IPS DF 6.9 (cell line): ENCODE data around the gene LRRC7.

ENCODE experiments used
- DNase-seq: peaks from one replicate; pipeline ENCODE4 v3.0.0-alpha.2; 2013; ENCODE audit warnings: low read depth, low spot score
- H3K27ac ChIP-seq: one replicate; pipeline ENCODE4 v1.5.1; 2013; ENCODE audit warnings: low read length, control low read depth
- H3K27me3 ChIP-seq: 2 replicates; pipeline ENCODE4 v1.6.1; 2013; ENCODE audit warnings: mild to moderate bottlenecking, low read length; ENCODE audit not compliant: control insufficient read depth, insufficient read depth
- H3K36me3 ChIP-seq: 2 replicates; pipeline ENCODE4 v1.6.1; 2013; ENCODE audit warnings: low read length; ENCODE audit not compliant: control insufficient read depth, insufficient read depth
- H3K4me1 ChIP-seq: 2 replicates; pipeline ENCODE4 v1.6.1; 2013; ENCODE audit warnings: low read length; ENCODE audit not compliant: control insufficient read depth, insufficient read depth
- H3K4me3 ChIP-seq: 2 replicates; pipeline ENCODE4 v1.5.1; 2013; ENCODE audit warnings: mild to moderate bottlenecking, low read length
- H3K9me3 ChIP-seq: 2 replicates; pipeline ENCODE4 v1.6.1; 2013; ENCODE audit warnings: low read length, inconsistent platforms; ENCODE audit not compliant: control insufficient read depth, insufficient read depth
- WGBS: extraction: QIAGEN DNeasy Blood & Tissue Kit; methylation state at CpG from one replicate; pipeline ENCODE4 v1.1.7; 2013; ENCODE audit warnings: mixed read lengths, missing lambda C conversion rate; ENCODE audit not compliant: insufficient read length, insufficient coverage; 5-methylcytosine and 5-hydroxymethylcytosine counted together

Gene LRRC7

DNA sequence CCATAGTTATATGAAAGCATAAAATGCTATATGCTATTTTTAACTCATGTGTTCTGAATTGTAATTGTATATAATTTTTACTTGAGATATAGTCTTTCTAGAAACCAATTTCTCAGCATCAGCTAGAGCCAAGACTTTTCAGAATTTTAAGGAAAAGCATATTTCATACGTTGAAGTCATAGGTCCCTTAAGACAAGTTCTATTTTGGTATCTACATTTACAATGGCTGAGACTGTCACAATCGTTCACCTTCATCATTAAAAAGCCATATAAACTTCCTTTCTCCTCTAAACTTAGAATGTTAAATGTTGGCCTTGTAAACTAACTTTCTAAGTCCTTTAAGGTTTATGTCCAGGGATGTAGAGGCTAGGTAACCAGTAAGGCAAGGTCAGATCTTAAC lies 533.5 kb downstream of the LRRC7 start:
- Histone ChIP-seq H3K9me3 (no peaks in the 10 kb centered on the region), H3K27me3 (no peaks in the 10 kb centered on the region), H3K36me3 (no peaks in the 10 kb centered on the region), H3K27ac (no peak overlapping the region), H3K4me1 (no peaks in the 10 kb centered on the region), H3K4me3 (no peak overlapping the region)
- no peak for DNase-seq
- WGBS, result no CpG with 5 or more reads among the region's 2 CpGs

DNA sequence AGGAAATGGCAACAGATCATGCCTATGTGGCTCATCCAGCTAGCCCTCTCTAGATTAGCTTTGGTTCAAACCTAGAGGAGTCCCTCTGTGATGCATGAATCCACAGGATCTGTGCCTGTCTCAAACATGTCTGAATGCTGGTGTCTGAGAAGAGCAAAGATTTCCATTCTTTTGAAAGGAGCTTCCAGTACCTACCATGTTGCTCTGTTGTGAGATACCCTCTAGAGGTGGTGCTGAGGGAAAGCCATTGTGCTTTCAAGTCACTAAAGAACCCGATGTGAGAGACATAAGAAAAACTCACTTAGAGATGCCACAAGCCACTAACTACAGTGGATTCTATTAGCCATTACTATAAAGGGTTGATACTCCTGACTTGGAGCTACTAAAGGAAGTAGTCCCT lies 534.1 kb downstream of the LRRC7 start:
- Histone ChIP-seq H3K36me3 (no peaks in the 10 kb centered on the region), H3K4me3 (no peak overlapping the region), H3K27me3 (no peaks in the 10 kb centered on the region), H3K4me1 (no peaks in the 10 kb centered on the region), H3K27ac (no peak overlapping the region), H3K9me3 (no peaks in the 10 kb centered on the region)
- no CpG with 5 or more reads among the region's 1 CpG for WGBS
- no peak for DNase-seq

DNA sequence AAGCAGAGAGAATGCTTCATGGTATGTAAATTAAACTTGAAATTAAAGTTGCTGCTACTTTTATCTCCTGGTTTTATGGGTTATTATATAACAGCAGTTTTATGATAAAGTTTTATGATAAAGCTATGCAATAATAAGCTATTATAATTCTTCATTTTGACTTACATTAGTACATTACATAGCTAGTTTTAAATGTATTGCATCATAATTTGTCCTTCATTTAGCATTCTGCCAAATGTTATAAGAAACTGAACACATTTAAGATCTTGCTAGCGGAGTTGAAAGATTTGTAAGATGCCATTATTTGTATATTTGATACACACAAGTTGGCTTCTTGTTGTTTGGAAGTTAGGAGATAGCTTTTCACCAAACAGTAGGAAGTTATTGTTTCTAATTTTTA lies 536.0 kb downstream of the LRRC7 start:
- no peaks in the 10 kb centered on the region for H3K36me3 ChIP-seq
- no peaks in the 10 kb centered on the region for H3K9me3 ChIP-seq
- no peak for DNase-seq
- H3K4me3 ChIP-seq, result no peak overlapping the region
- H3K27ac ChIP-seq, result no peak overlapping the region
- no peaks in the 10 kb centered on the region for H3K4me1 ChIP-seq
- no peaks in the 10 kb centered on the region for H3K27me3 ChIP-seq
- no CpG with 5 or more reads among the region's 1 CpG for WGBS

DNA sequence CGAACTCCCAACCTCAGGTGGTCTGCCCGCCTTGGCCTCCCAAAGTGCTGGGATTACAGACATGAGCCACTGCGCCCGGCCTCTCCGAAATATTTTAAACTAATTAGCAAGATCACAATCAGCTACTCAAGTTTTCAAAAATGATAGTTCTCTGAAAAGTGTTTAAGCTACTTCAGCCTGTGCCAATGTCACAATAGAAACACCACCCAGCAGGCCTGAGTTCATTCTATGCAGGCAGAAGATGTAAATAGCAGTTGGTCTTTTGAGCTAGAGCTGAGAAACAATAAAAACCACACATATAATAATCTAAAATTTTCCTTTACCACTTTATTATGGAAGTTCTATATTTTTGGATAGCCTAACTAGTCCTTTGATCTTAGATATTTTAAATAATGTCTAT lies 541.5 kb downstream of the LRRC7 start:
- no peak overlapping the region for H3K27ac ChIP-seq
- no CpG with 5 or more reads among the region's 5 CpGs for WGBS
- DNase-seq, result no peak

DNA sequence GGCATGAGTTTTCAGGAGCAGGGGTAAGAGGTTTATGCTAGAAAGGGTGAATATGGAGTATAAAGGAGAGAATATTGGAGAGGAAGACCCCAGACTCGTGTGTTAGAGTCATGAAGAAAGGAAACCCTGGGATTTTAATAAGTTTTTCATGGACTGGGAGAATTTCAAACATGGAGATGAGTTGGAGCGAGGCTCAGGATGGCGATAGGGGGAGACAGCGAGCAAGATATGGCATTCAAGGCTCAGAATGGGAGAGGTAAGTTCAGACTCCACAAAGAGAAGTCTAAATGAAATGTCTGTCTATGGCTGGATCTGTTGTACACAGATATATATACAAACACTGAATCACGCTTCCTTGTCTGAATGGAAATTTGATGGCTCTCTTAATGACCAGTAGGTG lies 545.1 kb downstream of the LRRC7 start:
- no peaks in the 10 kb centered on the region for H3K36me3 ChIP-seq
- DNase-seq, result no peak
- no peaks in the 10 kb centered on the region for H3K27me3 ChIP-seq
- H3K4me3 ChIP-seq, result no peak overlapping the region
- H3K27ac ChIP-seq, result no peak overlapping the region
- no CpG with 5 or more reads among the region's 5 CpGs for WGBS
- no peaks in the 10 kb centered on the region for H3K9me3 ChIP-seq
- H3K4me1 ChIP-seq, result no peaks in the 10 kb centered on the region

More for the DNA sequence above, 541.5 kb downstream of the LRRC7 start:
- Histone ChIP-seq H3K27me3 (no peaks in the 10 kb centered on the region), H3K4me3 (no peak overlapping the region), H3K4me1 (no peaks in the 10 kb centered on the region), H3K36me3 (no peaks in the 10 kb centered on the region), H3K9me3 (no peaks in the 10 kb centered on the region)

DNA sequence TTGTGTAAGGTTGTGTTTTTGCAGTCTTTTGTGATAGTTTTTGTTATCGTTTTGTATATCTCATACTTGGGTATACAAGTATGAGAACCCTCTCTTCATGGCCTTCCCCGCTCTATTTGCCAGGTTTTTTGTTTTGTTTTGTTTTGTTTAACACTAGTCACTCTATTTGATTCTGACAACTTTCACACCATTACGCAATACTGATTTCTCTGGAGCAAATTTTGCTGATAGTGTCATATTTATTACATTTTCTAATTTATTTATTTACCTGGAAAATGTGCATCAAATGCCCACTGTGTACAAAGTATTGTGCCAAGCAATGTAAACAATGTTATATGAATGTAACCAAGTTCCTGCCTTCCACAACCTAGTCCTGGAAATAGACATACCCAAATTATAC lies 547.6 kb downstream of the LRRC7 start:
- H3K27ac ChIP-seq, result no peak overlapping the region
- WGBS, result no CpG with 5 or more reads among the region's 3 CpGs

DNA sequence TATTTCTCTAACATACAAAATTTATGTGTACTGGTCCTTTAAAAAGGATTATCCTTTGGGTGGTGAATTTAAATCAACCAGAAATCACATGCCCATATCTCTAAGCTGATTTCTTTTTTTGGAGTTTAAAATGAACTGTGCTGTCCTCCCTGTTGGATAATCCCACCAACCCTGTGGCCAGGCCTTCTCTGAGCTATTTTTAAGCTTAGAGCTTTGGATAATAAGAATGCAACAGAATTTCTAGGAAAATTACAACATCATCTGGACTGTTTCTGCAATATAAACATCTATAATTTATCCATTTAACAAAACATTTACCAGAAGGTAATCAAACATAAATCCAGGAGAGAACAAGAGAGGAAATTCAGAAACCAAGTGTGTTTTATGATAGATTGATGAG lies 549.3 kb downstream of the LRRC7 start:
- H3K36me3 ChIP-seq, result no peaks in the 10 kb centered on the region
- no peak overlapping the region for H3K27ac ChIP-seq
- no peaks in the 10 kb centered on the region for H3K27me3 ChIP-seq
- no peaks in the 10 kb centered on the region for H3K9me3 ChIP-seq
- DNase-seq, result no peak
- H3K4me1 ChIP-seq, result no peaks in the 10 kb centered on the region
- no peak overlapping the region for H3K4me3 ChIP-seq

More for the DNA sequence above, 547.6 kb downstream of the LRRC7 start:
- Histone ChIP-seq H3K9me3 (no peaks in the 10 kb centered on the region), H3K36me3 (no peaks in the 10 kb centered on the region), H3K4me1 (no peaks in the 10 kb centered on the region), H3K4me3 (no peak overlapping the region), H3K27me3 (no peaks in the 10 kb centered on the region)
- no peak for DNase-seq

DNA sequence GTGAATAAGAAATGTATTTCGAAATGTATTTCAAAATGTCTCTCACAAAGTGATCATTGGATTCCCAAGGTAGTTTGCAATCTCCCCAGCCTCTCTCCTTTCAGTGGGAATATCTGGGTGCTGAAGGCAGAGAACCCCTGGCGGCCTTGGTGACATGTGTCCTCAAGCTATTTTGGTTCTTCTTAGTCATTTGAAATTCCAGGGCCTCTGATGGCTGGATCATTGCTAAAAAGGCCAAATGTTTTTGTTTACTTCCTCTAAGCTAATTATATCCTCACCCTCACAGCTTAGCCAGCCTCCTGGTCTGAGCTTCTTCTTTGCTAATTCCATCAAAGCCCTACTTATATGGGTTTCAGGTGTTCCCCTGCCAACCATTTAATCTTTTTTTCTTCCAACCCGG lies 566.4 kb downstream of the LRRC7 start:
- no peaks in the 10 kb centered on the region for H3K4me1 ChIP-seq
- H3K9me3 ChIP-seq, result no peaks in the 10 kb centered on the region
- H3K27me3 ChIP-seq, result no peaks in the 10 kb centered on the region
- no peak for DNase-seq
- H3K4me3 ChIP-seq, result no peak overlapping the region
- no peak overlapping the region for H3K27ac ChIP-seq
- WGBS, result no CpG with 5 or more reads among the region's 3 CpGs
- no peaks in the 10 kb centered on the region for H3K36me3 ChIP-seq

DNA sequence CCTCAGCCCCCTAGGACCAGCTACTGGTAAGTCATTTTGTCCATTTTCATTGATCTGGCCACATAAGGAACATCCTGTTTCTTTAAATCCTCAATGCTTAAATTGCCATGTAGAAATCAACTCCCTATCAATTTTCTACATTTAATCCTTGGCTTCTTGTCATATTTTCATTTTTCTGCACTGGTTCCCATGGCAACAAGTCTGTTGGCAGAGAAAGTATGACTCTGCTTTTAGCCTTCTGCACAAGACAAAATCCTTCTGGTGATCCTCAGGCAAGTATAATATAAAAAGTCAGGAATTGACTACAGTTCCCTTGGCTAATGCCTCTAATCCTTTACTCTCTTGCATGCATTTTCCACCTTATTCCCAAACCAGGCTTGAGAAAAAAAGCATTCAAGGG lies 572.6 kb downstream of the LRRC7 start:
- no peaks in the 10 kb centered on the region for H3K36me3 ChIP-seq
- no peak for DNase-seq
- H3K27ac ChIP-seq, result no peak overlapping the region
- 0 out of 2 replicates have a peak, but pooled peaks cover 1% of the 10 kb centered on the region for H3K4me1 ChIP-seq
- no peak overlapping the region for H3K4me3 ChIP-seq
- H3K27me3 ChIP-seq, result no peaks in the 10 kb centered on the region
- H3K9me3 ChIP-seq, result no peaks in the 10 kb centered on the region

DNA sequence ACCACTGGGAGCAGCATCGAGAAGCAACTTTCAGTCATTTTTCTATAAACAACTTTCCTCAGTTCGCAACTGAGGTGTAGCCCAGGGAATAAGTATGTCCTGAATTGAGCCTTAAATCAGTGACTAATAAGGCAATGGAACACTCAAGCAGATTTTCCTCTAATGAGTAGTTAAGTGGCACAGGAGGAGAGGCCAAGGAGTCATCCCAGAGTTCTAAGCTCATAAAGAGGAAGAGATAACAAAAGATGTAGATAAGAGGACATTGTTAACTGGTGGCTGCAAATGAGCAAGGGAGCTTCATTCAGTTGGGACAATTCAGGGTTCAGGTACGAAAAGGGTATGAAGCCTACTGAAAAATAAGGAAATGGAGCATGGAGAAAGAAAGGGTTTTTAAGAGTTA lies 573.2 kb downstream of the LRRC7 start:
- Histone ChIP-seq H3K9me3 (no peaks in the 10 kb centered on the region), H3K27ac (no peak overlapping the region), H3K36me3 (no peaks in the 10 kb centered on the region), H3K4me1 (0 out of 2 replicates have a peak, but pooled peaks cover 1% of the 10 kb centered on the region), H3K4me3 (no peak overlapping the region), H3K27me3 (no peaks in the 10 kb centered on the region)
- DNase-seq, result no peak
- WGBS, result no CpG with 5 or more reads among the region's 3 CpGs

DNA sequence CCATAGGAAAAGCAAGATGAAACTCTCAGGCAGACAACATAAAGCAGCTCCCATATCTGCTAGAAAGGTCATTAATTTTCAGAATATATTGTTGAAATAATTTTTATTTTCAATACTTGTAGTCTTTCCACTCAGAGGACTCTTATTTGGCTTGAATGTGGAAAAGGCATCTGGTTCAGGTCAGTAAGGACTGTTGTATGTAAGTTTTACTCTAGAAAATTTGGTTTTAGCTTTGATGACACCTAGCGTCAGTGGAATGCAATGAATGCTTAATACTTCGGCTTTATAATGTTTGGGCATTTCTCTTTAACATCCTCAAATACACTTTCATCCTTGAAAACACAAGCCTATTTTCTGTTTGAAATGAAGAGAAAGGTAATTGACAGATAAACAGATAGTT lies 574.4 kb downstream of the LRRC7 start:
- no CpG with 5 or more reads among the region's 2 CpGs for WGBS
- Histone ChIP-seq H3K27ac (no peak overlapping the region), H3K9me3 (no peaks in the 10 kb centered on the region), H3K4me3 (no peak overlapping the region), H3K36me3 (no peaks in the 10 kb centered on the region), H3K4me1 (0 out of 2 replicates have a peak, but pooled peaks cover 1% of the 10 kb centered on the region), H3K27me3 (no peaks in the 10 kb centered on the region)
- no peak for DNase-seq
